SK-N-SH treated with all-trans-retinoic acid at 6 μM for 48 hours (cell line): ENCODE data around the gene OBSCN.

Experiments
- ATAC-seq: fragments of 200-7000 bp; cut with Tn5 transposase; 3 replicates; pipeline ENCODE4 v1.9.1; 2020; ENCODE audit warnings: mild to moderate bottlenecking, moderate library complexity
- BACH2 ChIP-seq: fragments of 250-450 bp; sonication (Bioruptor Pico); IDR thresholded peaks from 2 replicates; pipeline ENCODE4 v1.9.0; 2021; ENCODE audit warnings: mild to moderate bottlenecking, borderline replicate concordance
- CREB5 ChIP-seq: fragments of 250-450 bp; sonication (Bioruptor Pico); IDR thresholded peaks from 2 replicates; pipeline ENCODE4 v1.5.1; 2020; ENCODE audit warnings: low read depth, mild to moderate bottlenecking, moderate library complexity
- CSDC2 ChIP-seq: fragments of 250-450 bp; sonication (Bioruptor Pico); IDR thresholded peaks from 2 replicates; pipeline ENCODE4 v1.5.0; 2020; ENCODE audit warnings: mild to moderate bottlenecking, moderate library complexity
- CSRNP3 ChIP-seq: fragments of 250-450 bp; sonication (Bioruptor Pico); IDR thresholded peaks from 2 replicates; pipeline ENCODE4 v1.5.1; 2021; ENCODE audit warnings: mild to moderate bottlenecking, moderate library complexity
- ESRRG ChIP-seq: fragments of 250-450 bp; sonication (Bioruptor Pico); IDR thresholded peaks from 2 replicates; pipeline ENCODE4 v1.6.1; 2021; ENCODE audit warnings: mild to moderate bottlenecking
- GLIS3 ChIP-seq: fragments of 250-450 bp; sonication (Bioruptor Pico); IDR thresholded peaks from 2 replicates; pipeline ENCODE4 v1.5.0; 2020; ENCODE audit warnings: mild to moderate bottlenecking, moderate library complexity
- ISL1 ChIP-seq: fragments of 250-450 bp; sonication (Bioruptor Pico); IDR thresholded peaks from 2 replicates; pipeline ENCODE4 v2.1.2; 2022; ENCODE audit warnings: mild to moderate bottlenecking, moderate library complexity
- OSR1 ChIP-seq: fragments of 250-450 bp; sonication (Bioruptor Pico); IDR thresholded peaks from 2 replicates; pipeline ENCODE4 v1.8.0; 2022; ENCODE audit warnings: moderate library complexity, mild to moderate bottlenecking, inconsistent platforms
- PATZ1 ChIP-seq: fragments of 250-450 bp; sonication (Bioruptor Pico); IDR thresholded peaks from 2 replicates; pipeline ENCODE4 v1.8.0; 2020; ENCODE audit warnings: mild to moderate bottlenecking, moderate library complexity, borderline replicate concordance
- POU6F1 ChIP-seq: fragments of 250-450 bp; sonication (Bioruptor Pico); IDR thresholded peaks from 2 replicates; pipeline ENCODE4 v1.8.0; 2021; ENCODE audit warnings: low read depth, mild to moderate bottlenecking, moderate library complexity, borderline replicate concordance
- PPARA ChIP-seq: fragments of 250-450 bp; sonication (Bioruptor Pico); IDR thresholded peaks from 2 replicates; pipeline ENCODE4 v1.5.0; 2020; ENCODE audit warnings: mild to moderate bottlenecking, borderline replicate concordance
- RARB ChIP-seq: fragments of 250-450 bp; sonication (Bioruptor Pico); IDR thresholded peaks from 2 replicates; pipeline ENCODE4 v1.8.0; 2021; ENCODE audit warnings: mild to moderate bottlenecking, moderate library complexity
- SNAI2 ChIP-seq: fragments of 250-450 bp; sonication (Bioruptor Pico); IDR thresholded peaks from 2 replicates; pipeline ENCODE4 v1.5.0; 2020; ENCODE audit warnings: mild to moderate bottlenecking, moderate library complexity
- TCF4 ChIP-seq: fragments of 250-450 bp; sonication (Bioruptor Pico); IDR thresholded peaks from 2 replicates; pipeline ENCODE4 v1.8.0; 2021; ENCODE audit warnings: mild to moderate bottlenecking, moderate library complexity, borderline replicate concordance
- TOX ChIP-seq: fragments of 250-450 bp; sonication (Bioruptor Pico); IDR thresholded peaks from 2 replicates; pipeline ENCODE4 v1.8.0; 2021; ENCODE audit warnings: mild to moderate bottlenecking, moderate library complexity, borderline replicate concordance
- TSHZ2 ChIP-seq: fragments of 250-450 bp; sonication (Bioruptor Pico); IDR thresholded peaks from 2 replicates; pipeline ENCODE4 v1.5.0; 2020; ENCODE audit warnings: mild to moderate bottlenecking, moderate library complexity
- ZC3H10 ChIP-seq: fragments of 250-450 bp; sonication (Bioruptor Pico); IDR thresholded peaks from 2 replicates; pipeline ENCODE4 v1.5.1; 2021; ENCODE audit warnings: mild to moderate bottlenecking, moderate library complexity
- ZFP3 ChIP-seq: fragments of 250-450 bp; sonication (Bioruptor Pico); IDR thresholded peaks from 2 replicates; pipeline ENCODE4 v1.5.0; 2020; ENCODE audit warnings: mild to moderate bottlenecking, moderate library complexity
- ZFP30 ChIP-seq: fragments of 450-650 bp; formaldehyde crosslinking; IDR thresholded peaks from 2 replicates; pipeline ENCODE4 v1.5.0; 2022; ENCODE audit warnings: mild to moderate bottlenecking, moderate library complexity
- ZNF565 ChIP-seq: fragments of 450-650 bp; formaldehyde crosslinking; conservative IDR thresholded peaks from 2 replicates; pipeline ENCODE4 v1.5.0; 2020; ENCODE audit warnings: low read depth, mild to moderate bottlenecking, moderate library complexity
- ZNF70 ChIP-seq: fragments of 450-650 bp; formaldehyde crosslinking; IDR thresholded peaks from 2 replicates; pipeline ENCODE4 v1.5.0; 2020; ENCODE audit warnings: mild to moderate bottlenecking, moderate library complexity
- ZNF8 ChIP-seq: fragments of 450-650 bp; formaldehyde crosslinking; IDR thresholded peaks from 2 replicates; pipeline ENCODE4 v1.5.0; 2020; ENCODE audit warnings: mild to moderate bottlenecking, moderate library complexity

Gene OBSCN

GRCh38 chr1:228381356-228381755, 173.5 kb downstream of the OBSCN start:
- ATAC-seq, result no peak
- TF ChIP-seq ZNF565 (no peak), POU6F1 (CRISPR knock-in tag) (no peak), RARB (CRISPR knock-in tag) (no peak), PATZ1 (no peak), CREB5 (CRISPR knock-in tag) (no peak), ISL1 (CRISPR knock-in tag) (no peak)
- TF ChIP-seq, all 23 proteins: peak for 0

- no peak for TF ChIP-seq PATZ1
- TF ChIP-seq OSR1, result no peak
- no peak for TF ChIP-seq ZFP30 (CRISPR knock-in tag)
- TF ChIP-seq GLIS3, result no peak
- no peak for TF ChIP-seq RARB (CRISPR knock-in tag)
- no peak for TF ChIP-seq TCF4 (CRISPR knock-in tag)
- TF ChIP-seq CREB5 (CRISPR knock-in tag), result no peak
- no peak for TF ChIP-seq ESRRG (CRISPR knock-in tag)
- TF ChIP-seq ISL1 (CRISPR knock-in tag), result no peak
- no peak for TF ChIP-seq BACH2
- no peak for ATAC-seq
Observed at GRCh38 chr1:228383773-228384172, 175.9 kb downstream of the OBSCN start.

GRCh38 chr1:228385232-228385631, 177.4 kb downstream of the OBSCN start:
- TF ChIP-seq PPARA (CRISPR knock-in tag) (no peak), CREB5 (CRISPR knock-in tag) (no peak), TCF4 (CRISPR knock-in tag) (no peak), ZFP3 (CRISPR knock-in tag) (no peak), ZNF565 (no peak), ZNF70 (CRISPR knock-in tag) (no peak), TOX (CRISPR knock-in tag) (no peak), PATZ1 (no peak), ZNF8 (CRISPR knock-in tag) (no peak), ZC3H10 (CRISPR knock-in tag) (no peak), BACH2 (no peak), ISL1 (CRISPR knock-in tag) (no peak), GLIS3 (no peak), ZFP30 (CRISPR knock-in tag) (no peak), ESRRG (CRISPR knock-in tag) (no peak), TSHZ2 (CRISPR knock-in tag) (no peak), SNAI2 (CRISPR knock-in tag) (no peak), CSRNP3 (CRISPR knock-in tag) (no peak), CSDC2 (CRISPR knock-in tag) (no peak)
- no peak for ATAC-seq
